Ishikawa (cell line): ENCODE measurements around the gene IDH2.

Experiments used
- EGR1 ChIP-seq: IDR thresholded peaks from 2 replicates; pipeline ENCODE4 v1.6.1; 2012
- FOXM1 ChIP-seq: IDR thresholded peaks from 2 replicates; pipeline ENCODE4 v1.6.1; 2012; ENCODE audit warnings: low read depth, borderline replicate concordance
- REST ChIP-seq: IDR thresholded peaks from 2 replicates; pipeline ENCODE4 v1.6.1; 2012; ENCODE audit warnings: low read depth, mild to moderate bottlenecking
- TAF1 ChIP-seq: IDR thresholded peaks from 2 replicates; pipeline ENCODE4 v1.6.1; 2012; ENCODE audit warnings: low read depth, mild to moderate bottlenecking
- USF1 ChIP-seq: IDR thresholded peaks from 2 replicates; pipeline ENCODE4 v1.6.1; 2012

- TF ChIP-seq FOXM1 (no peak), REST (no peak), EGR1 (no peak), USF1 (no peak), TAF1 (no peak)
These were observed 3.0 kb downstream of the IDH2 start for GRCh38 chr15:90099072-90099867.
